ENCODE results near the gene RRH.

DNA sequence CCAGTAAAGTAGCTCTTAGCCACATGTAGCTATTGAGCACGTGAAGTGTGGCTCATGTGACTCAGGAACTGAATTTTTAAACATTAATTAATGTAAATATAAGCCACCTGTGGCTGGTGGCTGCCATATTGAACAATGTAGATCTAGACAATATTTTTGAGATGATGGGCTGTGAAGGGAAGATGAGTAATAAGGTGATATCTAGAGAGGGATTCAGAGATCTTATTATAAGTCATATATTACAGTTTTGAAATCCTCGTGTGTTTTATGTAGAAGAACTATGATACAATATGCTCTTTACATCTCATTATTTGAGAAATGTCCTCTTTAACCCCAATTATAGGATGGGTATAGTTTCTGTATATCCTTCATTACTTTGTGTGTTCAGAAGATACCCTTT, 6.6 kb upstream of the RRH start:
- TF ChIP-seq POLR2A (IDR thresholded peaks at IDR 0.05; ENCODE audit: low read depth, low read length) (no peak), TAF1 (IDR thresholded peaks at IDR 0.05; ENCODE audit: low read depth, low read length) (no peak)
